SK-N-SH treated with all-trans-retinoic acid at 6 μM for 48 hours (cell line): Measurements from ENCODE around the gene PSME2.
A peak's percentile ranks its signal among the peaks of the same experiment; 100 is the strongest.

Experiments
- ATAC-seq: fragments of 200-7000 bp; cut with Tn5 transposase; 3 replicates; pipeline ENCODE4 v1.9.1; 2020; ENCODE audit warnings: mild to moderate bottlenecking, moderate library complexity
- ARNTL ChIP-seq: fragments of 450-650 bp; formaldehyde crosslinking; IDR thresholded peaks from 2 replicates; pipeline ENCODE4 v1.5.0; 2020; ENCODE audit warnings: low read depth, mild to moderate bottlenecking, moderate library complexity, borderline replicate concordance
- BACH2 ChIP-seq: fragments of 250-450 bp; sonication (Bioruptor Pico); IDR thresholded peaks from 2 replicates; pipeline ENCODE4 v1.9.0; 2021; ENCODE audit warnings: mild to moderate bottlenecking, borderline replicate concordance
- CREB5 ChIP-seq: fragments of 250-450 bp; sonication (Bioruptor Pico); IDR thresholded peaks from 2 replicates; pipeline ENCODE4 v1.5.1; 2020; ENCODE audit warnings: low read depth, mild to moderate bottlenecking, moderate library complexity
- CSDC2 ChIP-seq: fragments of 250-450 bp; sonication (Bioruptor Pico); IDR thresholded peaks from 2 replicates; pipeline ENCODE4 v1.5.0; 2020; ENCODE audit warnings: mild to moderate bottlenecking, moderate library complexity
- CSRNP3 ChIP-seq: fragments of 250-450 bp; sonication (Bioruptor Pico); IDR thresholded peaks from 2 replicates; pipeline ENCODE4 v1.5.1; 2021; ENCODE audit warnings: mild to moderate bottlenecking, moderate library complexity
- ESRRG ChIP-seq: fragments of 250-450 bp; sonication (Bioruptor Pico); IDR thresholded peaks from 2 replicates; pipeline ENCODE4 v1.6.1; 2021; ENCODE audit warnings: mild to moderate bottlenecking
- GLIS3 ChIP-seq: fragments of 250-450 bp; sonication (Bioruptor Pico); IDR thresholded peaks from 2 replicates; pipeline ENCODE4 v1.5.0; 2020; ENCODE audit warnings: mild to moderate bottlenecking, moderate library complexity
- ISL1 ChIP-seq: fragments of 250-450 bp; sonication (Bioruptor Pico); IDR thresholded peaks from 2 replicates; pipeline ENCODE4 v2.1.2; 2022; ENCODE audit warnings: mild to moderate bottlenecking, moderate library complexity
- OSR1 ChIP-seq: fragments of 250-450 bp; sonication (Bioruptor Pico); IDR thresholded peaks from 2 replicates; pipeline ENCODE4 v1.8.0; 2022; ENCODE audit warnings: moderate library complexity, mild to moderate bottlenecking, inconsistent platforms
- PATZ1 ChIP-seq: fragments of 250-450 bp; sonication (Bioruptor Pico); IDR thresholded peaks from 2 replicates; pipeline ENCODE4 v1.8.0; 2020; ENCODE audit warnings: mild to moderate bottlenecking, moderate library complexity, borderline replicate concordance
- POU6F1 ChIP-seq: fragments of 250-450 bp; sonication (Bioruptor Pico); IDR thresholded peaks from 2 replicates; pipeline ENCODE4 v1.8.0; 2021; ENCODE audit warnings: low read depth, mild to moderate bottlenecking, moderate library complexity, borderline replicate concordance
- PPARA ChIP-seq: fragments of 250-450 bp; sonication (Bioruptor Pico); IDR thresholded peaks from 2 replicates; pipeline ENCODE4 v1.5.0; 2020; ENCODE audit warnings: mild to moderate bottlenecking, borderline replicate concordance
- RARB ChIP-seq: fragments of 250-450 bp; sonication (Bioruptor Pico); IDR thresholded peaks from 2 replicates; pipeline ENCODE4 v1.8.0; 2021; ENCODE audit warnings: mild to moderate bottlenecking, moderate library complexity
- SNAI2 ChIP-seq: fragments of 250-450 bp; sonication (Bioruptor Pico); IDR thresholded peaks from 2 replicates; pipeline ENCODE4 v1.5.0; 2020; ENCODE audit warnings: mild to moderate bottlenecking, moderate library complexity
- TCF4 ChIP-seq: fragments of 250-450 bp; sonication (Bioruptor Pico); IDR thresholded peaks from 2 replicates; pipeline ENCODE4 v1.8.0; 2021; ENCODE audit warnings: mild to moderate bottlenecking, moderate library complexity, borderline replicate concordance
- TOX ChIP-seq: fragments of 250-450 bp; sonication (Bioruptor Pico); IDR thresholded peaks from 2 replicates; pipeline ENCODE4 v1.8.0; 2021; ENCODE audit warnings: mild to moderate bottlenecking, moderate library complexity, borderline replicate concordance
- ZC3H10 ChIP-seq: fragments of 250-450 bp; sonication (Bioruptor Pico); IDR thresholded peaks from 2 replicates; pipeline ENCODE4 v1.5.1; 2021; ENCODE audit warnings: mild to moderate bottlenecking, moderate library complexity
- ZFP3 ChIP-seq: fragments of 250-450 bp; sonication (Bioruptor Pico); IDR thresholded peaks from 2 replicates; pipeline ENCODE4 v1.5.0; 2020; ENCODE audit warnings: mild to moderate bottlenecking, moderate library complexity
- ZNF70 ChIP-seq: fragments of 450-650 bp; formaldehyde crosslinking; IDR thresholded peaks from 2 replicates; pipeline ENCODE4 v1.5.0; 2020; ENCODE audit warnings: mild to moderate bottlenecking, moderate library complexity
- ZNF8 ChIP-seq: fragments of 450-650 bp; formaldehyde crosslinking; IDR thresholded peaks from 2 replicates; pipeline ENCODE4 v1.5.0; 2020; ENCODE audit warnings: mild to moderate bottlenecking, moderate library complexity

PSME2 gene

GRCh38 chr14:24113801-24114531 lies 32.4 kb downstream of the PSME2 start:
- peak; percentile 13; the same call in 1 of the 2 replicates for TF ChIP-seq PATZ1
- TF ChIP-seq ZNF70 (CRISPR knock-in tag), result peak; percentile 76
- 0 out of 2 replicates have a peak, but pooled peaks have one; percentile 55 for TF ChIP-seq ZFP3
- TF ChIP-seq CSRNP3 (CRISPR knock-in tag), result no peak
- ATAC-seq, result peak; percentile 66

GRCh38 chr14:24113379-24113800 lies 33.0 kb downstream of the PSME2 start:
- ATAC-seq, result peak; percentile 5
- no peak for TF ChIP-seq ISL1 (CRISPR knock-in tag)
- no peak for TF ChIP-seq CSRNP3 (CRISPR knock-in tag)
- no peak for TF ChIP-seq ZNF70 (CRISPR knock-in tag)
- TF ChIP-seq ESRRG, result no peak
- no peak for TF ChIP-seq CSDC2
- no peak for TF ChIP-seq ZFP3
- TF ChIP-seq ZNF8 (CRISPR knock-in tag), result no peak
- TF ChIP-seq PATZ1, result no peak
- no peak for TF ChIP-seq TOX
- no peak for TF ChIP-seq ARNTL (CRISPR knock-in tag)
- no peak for TF ChIP-seq OSR1 (CRISPR knock-in tag)
- no peak for TF ChIP-seq GLIS3 (CRISPR knock-in tag)
- TF ChIP-seq RARB, result no peak
- no peak for TF ChIP-seq SNAI2 (CRISPR knock-in tag)
- no peak for TF ChIP-seq ZC3H10 (CRISPR knock-in tag)
- TF ChIP-seq CREB5, result no peak
- no peak for TF ChIP-seq TCF4 (CRISPR knock-in tag)
- no peak for TF ChIP-seq PPARA
- TF ChIP-seq POU6F1, result no peak

- no peak for ATAC-seq
- TF ChIP-seq CSDC2 (no peak), ZNF70 (CRISPR knock-in tag) (no peak), RARB (no peak), ARNTL (CRISPR knock-in tag) (no peak), TCF4 (CRISPR knock-in tag) (no peak), PATZ1 (no peak), ESRRG (no peak), TOX (no peak), CREB5 (no peak), CSRNP3 (CRISPR knock-in tag) (no peak), GLIS3 (CRISPR knock-in tag) (no peak), ZFP3 (no peak), BACH2 (CRISPR knock-in tag) (no peak), ZC3H10 (CRISPR knock-in tag) (no peak)
Measured at GRCh38 chr14:24110523-24110922, 35.9 kb downstream of the PSME2 start.
